ENCODE measurements around the gene TMEM109. TPM values are rescaled to one million over a fixed set of nuclear protein-coding genes. Genes with fewer than 3 reads are reported as not detected.

The TMEM109 gene
- total and polyA plus RNA-seq, 5 donors, result 103 to 119 (median 116) TPM

- peak overlapping the region; percentile 86 for H3K27ac ChIP-seq (ENCODE audit: low read length)
- DNase-seq (peak in 2 of 3 donors; percentile 76 to 77), ATAC-seq (peak in 1 of 2 donors; percentile 0)
- H3K9me3 ChIP-seq (ENCODE audit: control insufficient read depth, low read length), result no peaks in the 10 kb centered on the region
- H3K4me3 ChIP-seq (ENCODE audit: low read length), result peak overlapping the region; percentile 86
- intact Hi-C loops (cut with DNase I), result no loop called here
- peaks cover 13% of the 10 kb centered on the region for H3K4me1 ChIP-seq (ENCODE audit: control insufficient read depth, insufficient read depth, low read length)
- 51% methylated on average over 22 of the region's 22 CpGs for WGBS
- no peaks in the 10 kb centered on the region for H3K27me3 ChIP-seq (ENCODE audit: control insufficient read depth, insufficient read depth)
These were observed 968 bp upstream of the TMEM109 start for GRCh38 chr11:60912851-60913528.

- WGBS, result 1% methylated on average over 31 of the region's 31 CpGs
- no peaks in the 10 kb centered on the region for H3K27me3 ChIP-seq (ENCODE audit: control insufficient read depth, insufficient read depth)
- peak overlapping the region; percentile 86 for H3K27ac ChIP-seq (ENCODE audit: low read length)
- ATAC-seq (peak; percentile 51 to 60), DNase-seq (peak in 1 of 3 donors; percentile 81)
- intact Hi-C loops (cut with DNase I), result no loop called here
- peak overlapping the region; percentile 86 for H3K4me3 ChIP-seq (ENCODE audit: low read length)
- peaks cover 23% of the 10 kb centered on the region for H3K4me1 ChIP-seq (ENCODE audit: control insufficient read depth, insufficient read depth, low read length)
- H3K9me3 ChIP-seq (ENCODE audit: control insufficient read depth, low read length), result no peaks in the 10 kb centered on the region
These were observed 782 bp downstream of the TMEM109 start for GRCh38 chr11:60914633-60915247.

- 6% methylated on average over 17 of the region's 17 CpGs for WGBS
- DNase-seq (peak; percentile 71 to 84 (median 77)), ATAC-seq (peak; percentile 48 to 71)
- intact Hi-C loops (cut with DNase I), result no loop called here
- Histone ChIP-seq H3K4me3 (ENCODE audit: low read length) (peak overlapping the region; percentile 86), H3K4me1 (ENCODE audit: control insufficient read depth, insufficient read depth, low read length) (peaks cover 23% of the 10 kb centered on the region), H3K9me3 (ENCODE audit: control insufficient read depth, low read length) (no peaks in the 10 kb centered on the region), H3K27me3 (ENCODE audit: control insufficient read depth, insufficient read depth) (no peaks in the 10 kb centered on the region), H3K27ac (ENCODE audit: low read length) (peak overlapping the region; percentile 74)
These were observed 1.4 kb downstream of the TMEM109 start for GRCh38 chr11:60915248-60915914.

GRCh38 chr11:60916669-60917206 lies 2.8 kb downstream of the TMEM109 start:
- ATAC-seq (no peak), DNase-seq (no peak)
- no peak overlapping the region for H3K4me3 ChIP-seq (ENCODE audit: low read length)
- peaks cover 23% of the 10 kb centered on the region for H3K4me1 ChIP-seq (ENCODE audit: control insufficient read depth, insufficient read depth, low read length)
- no peaks in the 10 kb centered on the region for H3K9me3 ChIP-seq (ENCODE audit: control insufficient read depth, low read length)
- WGBS, result 65% methylated on average over 3 of the region's 3 CpGs
- no peaks in the 10 kb centered on the region for H3K27me3 ChIP-seq (ENCODE audit: control insufficient read depth, insufficient read depth)
- H3K27ac ChIP-seq (ENCODE audit: low read length), result no peak overlapping the region
- intact Hi-C loops (cut with DNase I), result no loop called here

GRCh38 chr11:60917267-60917666 lies 3.3 kb downstream of the TMEM109 start:
- Histone ChIP-seq H3K4me1 (ENCODE audit: control insufficient read depth, insufficient read depth, low read length) (peaks cover 23% of the 10 kb centered on the region), H3K27me3 (ENCODE audit: control insufficient read depth, insufficient read depth) (no peaks in the 10 kb centered on the region), H3K4me3 (ENCODE audit: low read length) (no peak overlapping the region), H3K9me3 (ENCODE audit: control insufficient read depth, low read length) (no peaks in the 10 kb centered on the region), H3K27ac (ENCODE audit: low read length) (no peak overlapping the region)
- intact Hi-C loops (cut with DNase I), result no loop called here
- ATAC-seq, result no peak
- 96% methylated on average over 1 of the region's 1 CpG for WGBS
- DNase-seq, result no peak

GRCh38 chr11:60918251-60918938 lies 4.4 kb downstream of the TMEM109 start:
- Histone ChIP-seq H3K27ac (ENCODE audit: low read length) (no peak overlapping the region), H3K4me1 (ENCODE audit: control insufficient read depth, insufficient read depth, low read length) (peaks cover 23% of the 10 kb centered on the region), H3K27me3 (ENCODE audit: control insufficient read depth, insufficient read depth) (no peaks in the 10 kb centered on the region), H3K4me3 (ENCODE audit: low read length) (no peak overlapping the region), H3K9me3 (ENCODE audit: control insufficient read depth, low read length) (no peaks in the 10 kb centered on the region)
- ATAC-seq (no peak), DNase-seq (peak in 1 of 3 donors; percentile 18)
- 77% methylated on average over 4 of the region's 4 CpGs for WGBS
- intact Hi-C loops (cut with DNase I), result no loop called here

GRCh38 chr11:60918939-60919265 lies 4.9 kb downstream of the TMEM109 start:
- H3K4me1 ChIP-seq (ENCODE audit: control insufficient read depth, insufficient read depth, low read length), result peaks cover 27% of the 10 kb centered on the region
- H3K27ac ChIP-seq (ENCODE audit: low read length), result no peak overlapping the region
- no peak for ATAC-seq

GRCh38 chr11:60919320-60919719 lies 5.4 kb downstream of the TMEM109 start:
- Histone ChIP-seq H3K4me1 (ENCODE audit: control insufficient read depth, insufficient read depth, low read length) (peaks cover 28% of the 10 kb centered on the region), H3K9me3 (ENCODE audit: control insufficient read depth, low read length) (no peaks in the 10 kb centered on the region), H3K4me3 (ENCODE audit: low read length) (no peak overlapping the region), H3K27ac (ENCODE audit: low read length) (no peak overlapping the region), H3K27me3 (ENCODE audit: control insufficient read depth, insufficient read depth) (no peaks in the 10 kb centered on the region)
- intact Hi-C loops (cut with DNase I), result no loop called here
- DNase-seq (no peak), ATAC-seq (no peak)
- WGBS, result 84% methylated on average over 1 of the region's 1 CpG

More at GRCh38 chr11:60918939-60919265, 4.9 kb downstream of the TMEM109 start:
- no peak for DNase-seq
- 51% methylated on average over 2 of the region's 2 CpGs for WGBS
- intact Hi-C loops (cut with DNase I), result no loop called here
- Histone ChIP-seq H3K4me3 (ENCODE audit: low read length) (no peak overlapping the region), H3K27me3 (ENCODE audit: control insufficient read depth, insufficient read depth) (no peaks in the 10 kb centered on the region), H3K9me3 (ENCODE audit: control insufficient read depth, low read length) (no peaks in the 10 kb centered on the region)

- H3K27ac ChIP-seq (ENCODE audit: low read length), result no peak overlapping the region
These were observed 6.0 kb downstream of the TMEM109 start for GRCh38 chr11:60919956-60920355.

GRCh38 chr11:60921259-60921658 lies 7.3 kb downstream of the TMEM109 start:
- Histone ChIP-seq H3K4me1 (ENCODE audit: control insufficient read depth, insufficient read depth, low read length) (peaks cover 23% of the 10 kb centered on the region), H3K27ac (ENCODE audit: low read length) (no peak overlapping the region), H3K4me3 (ENCODE audit: low read length) (no peak overlapping the region), H3K27me3 (ENCODE audit: control insufficient read depth, insufficient read depth) (no peaks in the 10 kb centered on the region), H3K9me3 (ENCODE audit: control insufficient read depth, low read length) (no peaks in the 10 kb centered on the region)
- no peak for DNase-seq
- intact Hi-C loops (cut with DNase I), result no loop called here
- no peak for ATAC-seq
- 90% methylated on average over 11 of the region's 11 CpGs for WGBS

More at GRCh38 chr11:60919956-60920355, 6.0 kb downstream of the TMEM109 start:
- ATAC-seq (no peak), DNase-seq (no peak)
- 51% methylated on average over 2 of the region's 2 CpGs for WGBS
- Histone ChIP-seq H3K27me3 (ENCODE audit: control insufficient read depth, insufficient read depth) (no peaks in the 10 kb centered on the region), H3K4me3 (ENCODE audit: low read length) (no peak overlapping the region), H3K9me3 (ENCODE audit: control insufficient read depth, low read length) (no peaks in the 10 kb centered on the region), H3K4me1 (ENCODE audit: control insufficient read depth, insufficient read depth, low read length) (peaks cover 27% of the 10 kb centered on the region)
- intact Hi-C loops (cut with DNase I), result no loop called here

Data from right cardiac atrium (tissue), 5 donors.